Measurements from ENCODE around the gene LRRC8B. TPM values are rescaled to one million over a fixed set of nuclear protein-coding genes. Genes with fewer than 3 reads are reported as not detected.

The LRRC8B gene
- total and polyA plus RNA-seq, 2 of the 8 experiments (the other 6 are each of a cell fraction or from before 2014, with no cell fraction given) = 18.4 to 29.2 TPM

DNA sequence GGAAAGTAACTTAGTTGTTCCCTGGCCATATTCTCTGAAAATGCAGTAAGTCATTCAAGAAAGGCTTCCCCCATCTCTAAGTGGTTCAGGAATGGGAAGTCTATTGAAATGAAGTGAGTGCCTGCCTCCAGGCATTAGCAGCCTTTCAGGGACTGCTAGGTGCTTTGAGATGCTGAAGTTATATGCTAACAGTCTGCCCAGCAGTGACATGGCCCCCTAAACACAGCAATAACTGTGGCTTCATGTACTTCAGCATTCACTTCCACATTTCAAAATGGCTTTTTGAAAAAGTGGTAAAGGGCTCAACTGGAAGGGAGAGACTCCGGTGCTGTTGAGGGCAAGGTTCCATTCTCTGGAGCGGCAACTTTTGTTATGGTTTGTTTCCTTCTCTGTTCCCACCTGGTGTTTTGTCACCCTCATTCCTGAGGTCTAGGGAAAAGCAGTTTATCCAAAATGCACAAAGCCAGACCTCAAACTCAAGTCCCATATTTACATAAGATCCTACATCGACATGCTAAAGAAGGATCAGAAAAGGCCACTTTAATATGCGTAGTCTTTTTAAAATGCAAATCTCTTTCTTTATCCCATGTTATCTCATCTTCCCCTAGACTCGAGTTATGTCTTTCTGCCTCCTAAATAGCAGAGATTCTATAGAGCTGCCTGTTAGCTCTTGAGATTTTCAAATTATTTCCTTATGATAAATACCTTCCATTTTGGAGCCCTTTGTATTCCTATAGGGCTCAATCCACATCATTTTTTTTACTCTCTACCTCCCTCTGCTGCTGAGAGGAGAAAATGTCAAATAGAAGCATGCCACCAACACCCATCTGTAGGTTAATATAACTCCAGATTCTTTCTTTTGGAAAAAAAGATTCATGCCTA, 74.1 kb downstream of the LRRC8B start:
- Histone ChIP-seq H2BK120ac (replicated peaks; ENCODE audit: low read depth, low read length) (no peak overlapping the region), H2BK5ac (ENCODE audit: low read depth, low read length) (0 out of 2 replicates have a peak overlapping the region, but pooled peaks have one; percentile 3), H3K79me1 (ENCODE audit: low read depth, low read length) (no peaks in the 10 kb centered on the region), H4K91ac (replicated peaks; ENCODE audit: insufficient read length, low read length) (no peak overlapping the region), H2BK12ac (ENCODE audit: low read depth, low read length) (no peak overlapping the region), H2AFZ (ENCODE audit: low read length) (no peak overlapping the region), H3K14ac (ENCODE audit: insufficient read length) (no peak overlapping the region), H2AK5ac (ENCODE audit: low read depth, low read length) (no peak overlapping the region), H3K9me3 (ENCODE audit: insufficient read depth in 2 of 2, low read depth in 1 of 2, low read length in 1 of 2) (no peaks in the 10 kb centered on the region), H3K23me2 (ENCODE audit: low read depth, low read length) (no peaks in the 10 kb centered on the region), H3K36me3 (ENCODE audit: control insufficient read depth in 2 of 4, insufficient read depth in 4 of 4, low read length in 3 of 4) (no peaks in the 10 kb centered on the region), H4K20me1 (replicated peaks in 1 of 2; ENCODE audit: control insufficient read depth in 1 of 2, insufficient read depth in 2 of 2, low read length in 2 of 2) (no peaks in the 10 kb centered on the region), H4K5ac (ENCODE audit: insufficient read length, low read depth, low read length) (no peak overlapping the region), H3K27me3 (replicated peaks in 1 of 4; ENCODE audit: control insufficient read depth in 3 of 4, extremely low read depth in 1 of 4, insufficient read depth in 3 of 4, low read length in 3 of 4) (no peaks in the 10 kb centered on the region; a peak in 1 of 7 replicates), H3K79me2 (ENCODE audit: control insufficient read depth in 1 of 2, insufficient read depth in 2 of 2, low read length in 2 of 2) (0 out of 4 replicates have a peak, but pooled peaks cover 0 to 4% of the 10 kb centered on the region in 2 experiments), H4K8ac (ENCODE audit: extremely low read depth, insufficient read depth, low read length) (no peak overlapping the region), H3K9ac (replicated peaks in 1 of 4; ENCODE audit: extremely low read depth in 1 of 4, low read depth in 3 of 4, low read length in 3 of 4) (peak overlapping the region in 1 of 4 experiments; percentile 24; a peak in 1 of 7 replicates), H3K4me2 (ENCODE audit: insufficient read depth in 1 of 2, low read depth in 2 of 2, low read length in 2 of 2) (peak overlapping the region; percentile 56 to 65), H3K4me1 (replicated peaks in 1 of 4; ENCODE audit: control insufficient read depth in 3 of 4, insufficient read depth in 4 of 4, low read length in 3 of 4) (peaks cover 2 to 16% (median 10%) of the 10 kb centered on the region in 4 experiments; a peak in 6 of 7 replicates), H2BK15ac (ENCODE audit: low read length) (no peak overlapping the region), H3K56ac (replicated peaks; ENCODE audit: insufficient read length, low read depth, low read length) (no peak overlapping the region), H3K27ac (ENCODE audit: low read depth, low read length) (peak overlapping the region; percentile 39; the same call in 1 of the 2 replicates), H2BK20ac (ENCODE audit: low read length) (no peak overlapping the region), H3K4ac (replicated peaks; ENCODE audit: insufficient read length, low read depth, low read length) (no peak overlapping the region), H3K18ac (ENCODE audit: extremely low read depth, low read length) (no peak overlapping the region), H3K23ac (ENCODE audit: insufficient read length) (no peak overlapping the region), H3K4me3 (ENCODE audit: extremely low read depth in 1 of 4, insufficient read depth in 2 of 4, low read depth in 3 of 4, low read length in 4 of 4) (peak overlapping the region in 1 of 4 experiments; percentile 36; a peak in 2 of 8 replicates)
- POLR2A ChIA-PET (ENCODE audit: partially characterized antibody) = interaction anchor here (0.9 to 1.2 kb wide), 2 partner anchors 17 to 24 kb away, joined by 3 to 4 read pairs; no protein-coding TSS in a partner anchor
- peak in 1 of 2 experiments; percentile 52 for DNase-seq (ENCODE audit: low read depth in 1 of 2, low spot score in 2 of 2)
- CTCF ChIA-PET (ENCODE audit: partially characterized antibody) = interaction anchor here (0.7 to 5.3 kb wide), 14 partner anchors 8 to 164 kb away, joined by 3 to 28 read pairs (median 5); no protein-coding TSS in a partner anchor
- TF ChIP-seq, protein P1, sequence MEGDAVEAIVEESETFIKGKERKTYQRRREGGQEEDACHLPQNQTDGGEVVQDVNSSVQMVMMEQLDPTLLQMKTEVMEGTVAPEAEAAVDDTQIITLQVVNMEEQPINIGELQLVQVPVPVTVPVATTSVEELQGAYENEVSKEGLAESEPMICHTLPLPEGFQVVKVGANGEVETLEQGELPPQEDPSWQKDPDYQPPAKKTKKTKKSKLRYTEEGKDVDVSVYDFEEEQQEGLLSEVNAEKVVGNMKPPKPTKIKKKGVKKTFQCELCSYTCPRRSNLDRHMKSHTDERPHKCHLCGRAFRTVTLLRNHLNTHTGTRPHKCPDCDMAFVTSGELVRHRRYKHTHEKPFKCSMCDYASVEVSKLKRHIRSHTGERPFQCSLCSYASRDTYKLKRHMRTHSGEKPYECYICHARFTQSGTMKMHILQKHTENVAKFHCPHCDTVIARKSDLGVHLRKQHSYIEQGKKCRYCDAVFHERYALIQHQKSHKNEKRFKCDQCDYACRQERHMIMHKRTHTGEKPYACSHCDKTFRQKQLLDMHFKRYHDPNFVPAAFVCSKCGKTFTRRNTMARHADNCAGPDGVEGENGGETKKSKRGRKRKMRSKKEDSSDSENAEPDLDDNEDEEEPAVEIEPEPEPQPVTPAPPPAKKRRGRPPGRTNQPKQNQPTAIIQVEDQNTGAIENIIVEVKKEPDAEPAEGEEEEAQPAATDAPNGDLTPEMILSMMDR (IDR thresholded peaks at IDR 0.05; ENCODE audit: control extremely low read depth in 1 of 3, insufficient read depth in 1 of 3, low read depth in 1 of 3, low read length in 3 of 3) = peak in 2 of 3 experiments; percentile 36 to 52; a peak in 2 of 4 replicates
- TF ChIP-seq CBX8 (IDR thresholded peaks at IDR 0.05; ENCODE audit: borderline replicate concordance, low read depth, low read length) (no peak), POLR2A (IDR thresholded peaks at IDR 0.05; ENCODE audit: control extremely low read depth in 1 of 2, low read depth in 2 of 2, low read length in 2 of 2) (no peak), RAD21 (IDR thresholded peaks at IDR 0.05 in 1 of 2, conservative IDR thresholded peaks at IDR 0.05 in 1 of 2; ENCODE audit: low read depth in 2 of 2, low read length in 2 of 2) (peak; percentile 51 to 52)
- FAIRE-seq = no peak
- 36% methylated on average over 5 of the region's 5 CpGs; no CpG with 5 or more reads in 1 of the 2 experiments for WGBS, 2 experiments (ENCODE audit: extremely low coverage in 1 of 2, insufficient coverage in 1 of 2, insufficient read length in 1 of 2, insufficient replicate concordance in 2 of 2, low coverage in 1 of 2, low lambda C conversion rate in 2 of 2, missing lambda C conversion rate in 1 of 2)

All from H1 (cell line).